Gastrocnemius medialis (tissue), 4 donors: ENCODE measurements around the gene EMILIN2.

Experiments used
- CTCF ChIP-seq, 5 experiments: fragments of 450-650 bp in 3 of 5; fragments of 200-600 bp in 2 of 5; sonication (generic) in 2 of 5; IDR thresholded peaks in 4 of 5; conservative IDR thresholded peaks in 1 of 5; 1 replicate in 4 of 5; 2 replicates in 1 of 5; pipeline ENCODE4 v1.5.1; 2016 to 2019; ENCODE audit warnings: antibody characterized with exemption in 5 of 5, mild to moderate bottlenecking in 3 of 5, moderate library complexity in 3 of 5
- POLR2A ChIP-seq, 2 donors: fragments of 450-650 bp; IDR thresholded peaks; one replicate each; pipeline ENCODE4 v1.6.1; 2017; ENCODE audit warnings: antibody characterized with exemption in 2 of 2, mild to moderate bottlenecking in 2 of 2, moderate library complexity in 2 of 2

GRCh38 chr18:2918761-2919550 lies 72.2 kb downstream of the EMILIN2 start:
- TF ChIP-seq POLR2A (IDR thresholded peaks at IDR 0.05) (no peak), CTCF (IDR thresholded peaks at IDR 0.05 in 4 of 5, conservative IDR thresholded peaks at IDR 0.05 in 1 of 5) (no peak)
